WI38 (cell line): ENCODE results near the gene LPO.

ENCODE experiments used
- H3K4me3 ChIP-seq: 2 replicates; pipeline ENCODE4 v1.5.1; 2011; ENCODE audit warnings: low read depth, mild to moderate bottlenecking, control low read depth, low read length
- CTCF ChIP-seq: IDR thresholded peaks from 2 replicates; pipeline ENCODE4 v1.5.1; 2012; ENCODE audit warnings: low read depth, mild to moderate bottlenecking, control low read depth, low read length

The LPO gene

DNA sequence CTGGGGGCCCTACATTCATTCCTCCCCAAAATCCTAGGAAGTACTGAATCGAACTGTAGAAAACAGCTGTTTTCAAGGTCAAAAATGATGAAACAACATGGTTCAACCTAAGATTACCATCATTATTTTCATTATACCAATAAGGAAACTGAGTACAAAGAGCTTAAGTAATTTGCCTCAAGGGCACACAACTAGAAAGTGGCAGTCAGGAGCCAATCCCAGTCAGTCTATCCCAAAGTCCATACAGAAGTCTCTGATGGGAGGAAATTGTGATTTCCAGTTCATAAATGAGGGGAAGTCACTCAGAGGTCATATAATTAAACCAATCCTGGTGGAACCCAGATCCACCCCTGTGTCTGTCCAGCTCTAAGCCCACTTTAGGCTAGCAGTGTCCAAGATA, 8.4 kb downstream of the LPO start:
- no peak overlapping the region for H3K4me3 ChIP-seq
- TF ChIP-seq CTCF, result no peak

DNA sequence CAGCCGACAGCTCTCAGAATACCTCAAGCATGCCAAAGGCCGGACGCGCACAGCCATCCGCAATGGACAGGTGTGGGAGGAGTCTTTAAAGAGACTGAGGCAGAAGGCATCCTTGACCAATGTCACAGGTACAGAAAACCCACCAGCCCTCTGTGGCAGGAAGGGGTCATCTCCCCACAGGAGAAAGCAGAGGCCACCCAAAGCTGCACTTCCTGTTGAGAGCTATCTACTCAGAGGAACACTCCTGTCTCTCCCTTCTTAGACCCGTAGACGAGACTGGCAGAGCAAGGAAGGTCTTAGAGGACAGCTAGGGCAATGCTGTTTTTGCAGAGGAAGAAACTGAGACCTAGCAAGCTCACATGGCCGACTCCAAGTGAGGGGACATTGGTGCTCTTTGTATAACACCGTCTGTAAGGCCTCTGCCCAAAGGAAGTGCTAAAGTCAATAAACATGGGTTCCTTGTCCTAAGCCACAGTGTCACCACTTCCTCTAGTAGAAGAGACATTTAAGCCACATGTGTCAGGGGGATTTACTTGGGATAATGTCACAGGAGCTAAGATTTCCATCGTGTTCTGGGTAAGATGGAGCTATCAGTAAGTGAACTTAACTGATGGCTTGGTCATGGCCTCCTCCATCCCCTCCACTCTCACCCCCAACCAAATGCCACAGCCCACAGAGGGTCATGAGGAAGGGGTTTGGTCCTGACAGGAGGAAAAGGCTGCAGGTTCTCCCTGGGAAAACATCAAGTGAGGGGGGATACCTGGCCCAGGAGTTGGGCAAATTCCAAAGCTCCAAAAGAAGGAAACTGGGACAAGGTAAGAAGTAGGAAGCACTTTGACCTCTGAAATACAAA, 9.4 kb downstream of the LPO start:
- H3K4me3 ChIP-seq, result no peak overlapping the region
- no peak for TF ChIP-seq CTCF

DNA sequence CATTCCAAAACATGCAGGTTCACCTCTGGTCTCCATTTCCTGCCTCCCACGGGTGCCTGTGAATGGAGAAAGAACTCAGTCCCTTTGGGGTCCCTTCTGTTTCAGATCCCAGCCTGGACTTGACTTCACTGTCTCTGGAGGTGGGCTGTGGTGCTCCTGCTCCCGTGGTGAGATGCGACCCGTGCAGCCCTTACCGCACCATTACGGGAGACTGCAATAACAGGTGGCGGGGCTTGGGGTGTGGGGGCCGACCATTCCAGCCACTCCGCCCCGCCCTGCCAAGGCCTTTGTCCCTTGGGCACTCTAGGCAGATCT, 10.5 kb downstream of the LPO start:
- no peak for TF ChIP-seq CTCF
- no peak overlapping the region for H3K4me3 ChIP-seq

DNA sequence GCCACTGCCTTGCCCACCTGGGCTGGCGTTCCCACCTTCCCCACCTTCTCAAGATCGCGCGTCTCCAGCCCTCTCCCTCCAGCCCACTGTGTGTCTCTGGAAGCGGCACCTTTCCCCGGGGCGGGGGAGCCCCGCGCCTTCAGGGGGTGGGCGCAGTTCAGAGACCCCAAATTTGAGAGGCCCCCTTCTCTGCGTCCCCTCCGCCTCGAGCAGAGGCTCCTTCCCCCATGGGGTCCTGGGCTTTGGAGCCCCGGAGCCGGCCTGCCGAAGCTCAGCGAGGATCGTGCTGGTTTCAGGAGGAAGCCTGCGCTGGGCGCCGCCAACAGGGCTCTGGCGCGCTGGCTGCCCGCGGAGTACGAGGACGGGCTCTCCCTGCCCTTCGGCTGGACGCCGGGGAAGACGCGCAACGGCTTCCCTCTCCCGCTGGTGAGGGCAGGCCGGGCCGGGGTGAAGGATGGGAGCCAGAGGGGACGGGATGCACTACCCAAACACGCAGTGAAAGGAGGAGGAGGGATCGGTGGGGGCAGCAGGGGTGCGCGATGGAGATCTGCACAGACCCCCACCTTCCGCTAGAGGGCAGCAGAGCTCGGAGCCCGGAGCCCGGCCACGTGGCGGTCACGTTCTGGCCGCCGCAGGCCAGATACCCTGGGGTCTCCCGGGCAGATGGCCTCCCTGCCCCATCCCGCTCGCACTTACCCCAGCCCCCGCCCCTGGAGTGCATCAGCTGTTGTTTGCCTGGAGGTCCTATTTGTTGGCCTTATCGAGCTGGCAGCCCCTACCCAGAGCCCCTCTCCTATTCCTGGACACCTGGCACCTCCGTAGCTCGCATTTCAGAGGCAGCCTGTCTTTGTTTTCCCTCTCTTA, 11.1 kb downstream of the LPO start:
- peak overlapping the region; percentile 44 for H3K4me3 ChIP-seq

DNA sequence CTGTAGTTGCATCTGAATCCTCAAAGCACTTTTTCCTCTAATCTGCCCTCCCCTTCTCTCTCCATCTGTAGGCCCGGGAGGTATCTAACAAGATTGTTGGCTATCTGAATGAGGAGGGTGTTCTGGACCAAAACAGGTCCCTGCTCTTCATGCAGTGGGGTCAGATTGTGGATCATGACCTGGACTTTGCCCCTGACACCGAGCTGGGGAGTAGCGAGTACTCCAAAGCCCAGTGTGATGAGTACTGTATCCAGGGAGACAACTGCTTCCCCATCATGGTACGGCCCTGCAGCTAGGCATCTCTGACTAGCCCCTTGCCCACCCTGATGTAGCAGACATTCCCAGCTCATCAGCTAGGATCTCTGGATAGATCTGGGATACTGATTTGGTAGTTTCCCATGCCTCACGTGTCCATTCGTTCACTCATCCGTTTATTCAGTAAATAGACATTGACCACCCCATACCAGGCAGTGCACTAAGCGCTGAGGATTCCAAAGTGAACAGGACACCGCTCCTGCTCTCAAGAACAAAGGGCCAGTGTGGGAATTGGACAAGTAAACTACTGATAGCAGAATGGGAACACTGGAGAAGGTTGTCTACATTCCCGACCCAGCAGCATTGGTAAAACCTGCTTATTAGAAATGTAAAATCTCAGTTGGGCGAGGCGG, 12.1 kb downstream of the LPO start:
- H3K4me3 ChIP-seq, result no peak overlapping the region
- no peak for TF ChIP-seq CTCF

More for the DNA sequence above, 11.1 kb downstream of the LPO start:
- peak; percentile 92 for TF ChIP-seq CTCF

DNA sequence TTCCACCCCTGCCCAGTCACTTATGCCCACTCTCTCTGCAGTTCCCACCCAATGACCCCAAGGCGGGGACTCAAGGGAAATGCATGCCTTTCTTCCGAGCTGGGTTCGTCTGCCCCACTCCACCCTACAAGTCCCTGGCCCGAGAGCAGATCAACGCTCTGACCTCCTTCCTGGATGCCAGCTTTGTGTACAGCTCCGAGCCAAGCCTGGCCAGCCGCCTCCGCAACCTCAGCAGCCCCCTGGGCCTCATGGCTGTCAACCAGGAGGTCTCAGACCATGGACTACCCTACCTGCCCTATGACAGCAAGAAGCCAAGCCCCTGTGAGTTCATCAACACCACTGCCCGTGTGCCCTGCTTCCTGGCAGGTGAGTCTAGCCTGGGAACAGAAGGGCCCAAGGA, 13.8 kb downstream of the LPO start:
- H3K4me3 ChIP-seq, result no peak overlapping the region
- no peak for TF ChIP-seq CTCF
